Astrocyte of the spinal cord (primary cell): ENCODE data around the gene TSPEAR.
"Not testable (repeated sequence)": the region's sequence is repeated elsewhere in the genome, so short reads cannot be mapped to it uniquely, and the experiment has no call there.

Experiments used
- DNase-seq: peaks from one replicate; pipeline ENCODE4 v3.0.0; 2011; ENCODE audit warnings: low read depth, low spot score
- H3K4me3 ChIP-seq: 2 replicates; pipeline ENCODE4 v1.5.1; 2011; ENCODE audit warnings: low read depth, mild to moderate bottlenecking, low read length, moderate library complexity
- CTCF ChIP-seq: IDR thresholded peaks from 2 replicates; pipeline ENCODE4 v1.5.1; 2012; ENCODE audit warnings: low read depth, mild to moderate bottlenecking, low read length, inconsistent platforms
- in situ Hi-C: cut with HindIII; loops from 2 replicates; pipeline ENCODE4 v1.10.0; 2017; ENCODE audit warnings: low sequenced_read_pairs

Gene TSPEAR

GRCh38 chr21:44647222-44647552 lies 64.2 kb downstream of the TSPEAR start:
- in situ Hi-C loops, result no loop called here
- DNase-seq, result no peak
- H3K4me3 ChIP-seq, result no peak overlapping the region
- TF ChIP-seq CTCF, result no peak

GRCh38 chr21:44646366-44647221 lies 64.8 kb downstream of the TSPEAR start, which contains the start of gene KRTAP10-11:
TSS of gene KRTAP10-11 (plus strand) at chr21:44646414. CDS start at chr21:44646459, 45 bp downstream.
- DNase-seq, H3K4me3 ChIP-seq, in situ Hi-C loops: not testable (repeated sequence)

GRCh38 chr21:44644878-44645277 lies 66.5 kb downstream of the TSPEAR start:
- no peak overlapping the region for H3K4me3 ChIP-seq
- in situ Hi-C loops, result no loop called here
- DNase-seq, result no peak
- no peak for TF ChIP-seq CTCF

- no peak for TF ChIP-seq CTCF
- no peak overlapping the region for H3K4me3 ChIP-seq
- no peak for DNase-seq
- in situ Hi-C loops, result no loop called here
These were observed 67.5 kb downstream of the TSPEAR start for GRCh38 chr21:44643741-44644310.

GRCh38 chr21:44640761-44641160 lies 70.6 kb downstream of the TSPEAR start:
- TF ChIP-seq CTCF, result no peak
- in situ Hi-C loops, result no loop called here
- DNase-seq, result no peak
- H3K4me3 ChIP-seq, result no peak overlapping the region

- no peak for DNase-seq
- in situ Hi-C loops, result no loop called here
- no peak for TF ChIP-seq CTCF
- no peak overlapping the region for H3K4me3 ChIP-seq
These were observed 72.1 kb downstream of the TSPEAR start for GRCh38 chr21:44639331-44639655.

GRCh38 chr21:44638506-44639330 lies 72.7 kb downstream of the TSPEAR start:
- DNase-seq, H3K4me3 ChIP-seq, in situ Hi-C loops: not testable (repeated sequence)

- H3K4me3 ChIP-seq, in situ Hi-C loops, DNase-seq: not testable (repeated sequence)
These were observed 73.5 kb downstream of the TSPEAR start for GRCh38 chr21:44637851-44638348.
